ENCODE results near the gene ITGAX.

The ITGAX gene

GRCh38 chr16:31347445-31347844 is 7.5 kb upstream of the ITGAX start:
- in situ Hi-C loops (cut with MboI; ENCODE audit: low sequenced_read_pairs), result no loop called here

- in situ Hi-C loops (cut with MboI; ENCODE audit: low sequenced_read_pairs), result no loop called here
Measured at GRCh38 chr16:31348579-31348978, 6.4 kb upstream of the ITGAX start.

GRCh38 chr16:31350275-31351005 is 4.5 kb upstream of the ITGAX start:
- in situ Hi-C loops (cut with MboI; ENCODE audit: low sequenced_read_pairs), result no loop called here

- in situ Hi-C loops (cut with MboI; ENCODE audit: low sequenced_read_pairs), result no loop called here
Measured at GRCh38 chr16:31351246-31351941, 3.6 kb upstream of the ITGAX start.

GRCh38 chr16:31351942-31352325 is 3.0 kb upstream of the ITGAX start:
- in situ Hi-C loops (cut with MboI; ENCODE audit: low sequenced_read_pairs), result no loop called here

- in situ Hi-C loops (cut with MboI; ENCODE audit: low sequenced_read_pairs), result no loop called here
Measured at GRCh38 chr16:31352376-31353115, 2.4 kb upstream of the ITGAX start.

- in situ Hi-C loops (cut with MboI; ENCODE audit: low sequenced_read_pairs), result no loop called here
Measured at GRCh38 chr16:31355431-31356100, 590 bp downstream of the ITGAX start.

- in situ Hi-C loops (cut with MboI; ENCODE audit: low sequenced_read_pairs), result no loop called here
Measured at GRCh38 chr16:31356566-31357323, 1.8 kb downstream of the ITGAX start.

- in situ Hi-C loops (cut with MboI; ENCODE audit: low sequenced_read_pairs), result no loop called here
Measured at GRCh38 chr16:31357324-31358109, 2.5 kb downstream of the ITGAX start.

- in situ Hi-C loops (cut with MboI; ENCODE audit: low sequenced_read_pairs), result no loop called here
Measured at GRCh38 chr16:31360251-31360650, 5.3 kb downstream of the ITGAX start.

GRCh38 chr16:31361201-31362110 is 6.5 kb downstream of the ITGAX start:
- in situ Hi-C loops (cut with MboI; ENCODE audit: low sequenced_read_pairs), result no loop called here

GRCh38 chr16:31362476-31363405 is 7.8 kb downstream of the ITGAX start:
- in situ Hi-C loops (cut with MboI; ENCODE audit: low sequenced_read_pairs), result no loop called here

GRCh38 chr16:31363721-31364120 is 8.7 kb downstream of the ITGAX start:
- in situ Hi-C loops (cut with MboI; ENCODE audit: low sequenced_read_pairs), result no loop called here

GRCh38 chr16:31364421-31364820 is 9.4 kb downstream of the ITGAX start:
- in situ Hi-C loops (cut with MboI; ENCODE audit: low sequenced_read_pairs), result no loop called here

- in situ Hi-C loops (cut with MboI; ENCODE audit: low sequenced_read_pairs), result no loop called here
Measured at GRCh38 chr16:31365131-31365865, 10.3 kb downstream of the ITGAX start.

GRCh38 chr16:31367853-31368252 is 12.9 kb downstream of the ITGAX start:
- in situ Hi-C loops (cut with MboI; ENCODE audit: low sequenced_read_pairs), result no loop called here

- in situ Hi-C loops (cut with MboI; ENCODE audit: low sequenced_read_pairs), result no loop called here
Measured at GRCh38 chr16:31371008-31371407, 16.0 kb downstream of the ITGAX start.
